MCF 10A (cell line): ENCODE results near the gene STOX2. TPM values are rescaled to one million over a fixed set of nuclear protein-coding genes. Genes with fewer than 3 reads are reported as not detected.

Experiments used
- BruUV-seq: library from RNA; stranded (reverse); fragments of 400-500 nt; replicated peaks from 2 replicates; lab custom pipeline; 2021; lab: Mats Ljungman, UMichigan
- CTCF ChIA-PET: fragments of 300-600 bp; sonication (Branson Sonifier 250); formaldehyde crosslinking; extraction: SDS; loops from one replicate; lab custom pipeline; 2021; ENCODE audit warnings: antibody characterized with exemption, inconsistent platforms; lab: Yijun Ruan, JAX
- POLR2A ChIA-PET: fragments of 300-600, 350-650 bp; sonication (Branson Sonifier 250); formaldehyde crosslinking; extraction: SDS; loops from one replicate; lab custom pipeline; 2020; ENCODE audit warnings: antibody characterized with exemption, inconsistent platforms; lab: Yijun Ruan, JAX
- DNase-seq: peaks from one replicate; pipeline ENCODE4 v3.0.0-alpha.2; 2018; ENCODE audit not compliant: unreplicated experiment
- H3K27ac Mint-ChIP-seq: one replicate; pipeline ENCODE4 v1.8.0; 2022; ENCODE audit warnings: mild to moderate bottlenecking, low read depth, mixed read lengths; ENCODE audit not compliant: unreplicated experiment
- H3K27me3 Mint-ChIP-seq: one replicate; pipeline ENCODE4 v1.8.0; 2022; ENCODE audit warnings: mixed read lengths; ENCODE audit not compliant: insufficient read depth, unreplicated experiment
- H3K36me3 Mint-ChIP-seq: one replicate; pipeline ENCODE4 v1.8.0; 2022; ENCODE audit warnings: mild to moderate bottlenecking, moderate library complexity, mixed read lengths; ENCODE audit not compliant: insufficient read depth, unreplicated experiment
- H3K4me1 Mint-ChIP-seq: one replicate; pipeline ENCODE4 v1.8.0; 2022; ENCODE audit warnings: mixed read lengths; ENCODE audit not compliant: insufficient read depth, unreplicated experiment
- H3K4me3 Mint-ChIP-seq: one replicate; pipeline ENCODE4 v1.8.0; 2022; ENCODE audit warnings: mild to moderate bottlenecking, moderate library complexity, mixed read lengths; ENCODE audit not compliant: unreplicated experiment
- H3K9me3 Mint-ChIP-seq: one replicate; pipeline ENCODE4 v1.8.0; 2022; ENCODE audit warnings: mixed read lengths; ENCODE audit not compliant: unreplicated experiment
- intact Hi-C: fragments of 100-400 bp; cut with micrococcal nuclease; formaldehyde crosslinking; loops from 2 replicates; pipeline ENCODE4 v1.14.1; 2022
- total RNA-seq: library from RNA; stranded (reverse); gene quantifications from 2 replicates; pipeline ENCODE4 v1.2.3, GENCODE V29; 2022
- TF ChIP-seq, protein P1 (sequence below): fragments of 200-600 bp; IDR thresholded peaks from one replicate; pipeline ENCODE4 v1.8.0; 2022; ENCODE audit warnings: antibody characterized with exemption, mild to moderate bottlenecking; ENCODE audit not compliant: unreplicated experiment

STOX2 gene
- total RNA-seq, 1 experiment from 2014 or later: 1.1 TPM

DNA sequence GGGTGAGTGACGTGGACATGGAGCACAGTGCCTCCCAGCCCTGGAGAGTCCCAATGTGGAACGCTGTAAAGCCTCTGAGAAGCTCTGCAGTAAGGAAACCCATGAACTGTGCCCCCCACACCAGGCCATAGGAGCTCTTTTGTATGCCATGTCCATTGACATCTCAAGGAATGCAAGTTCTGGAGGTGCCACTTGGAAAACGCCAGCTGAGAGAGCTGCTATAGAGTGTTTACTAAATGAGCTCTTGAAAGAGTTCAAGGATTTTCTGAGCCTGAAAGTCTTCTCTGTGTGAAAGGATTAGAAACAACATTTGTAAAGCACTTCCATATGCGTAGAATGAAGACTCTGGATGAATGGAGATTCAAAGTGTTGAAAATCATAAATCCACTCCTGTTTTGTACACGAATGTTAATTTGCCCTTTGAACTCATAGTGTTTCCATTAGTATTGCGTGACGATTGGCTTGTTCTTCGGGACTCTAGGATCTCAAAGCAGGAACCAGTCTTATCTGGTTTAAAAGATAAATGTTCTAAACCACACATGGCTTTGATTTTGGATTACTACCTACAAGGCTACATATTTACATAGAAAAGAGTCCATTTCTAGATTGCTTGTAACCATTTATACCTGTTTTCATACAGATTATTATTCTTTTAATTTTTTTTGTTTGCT, 41.8 kb upstream of the STOX2 start:
- Mint-ChIP-seq H3K4me1 (no peaks in the 10 kb centered on the region), H3K9me3 (no peaks in the 10 kb centered on the region), H3K36me3 (no peaks in the 10 kb centered on the region), H3K4me3 (no peak overlapping the region), H3K27me3 (peaks cover 11% of the 10 kb centered on the region), H3K27ac (no peak overlapping the region)
- ChIA-PET POLR2A (no interaction called here), CTCF (interaction anchor here (0.6 kb wide), 1 partner anchor 12 kb away, joined by 3 read pairs; no protein-coding TSS in a partner anchor)
- no peak for DNase-seq
- TF ChIP-seq, protein P1, sequence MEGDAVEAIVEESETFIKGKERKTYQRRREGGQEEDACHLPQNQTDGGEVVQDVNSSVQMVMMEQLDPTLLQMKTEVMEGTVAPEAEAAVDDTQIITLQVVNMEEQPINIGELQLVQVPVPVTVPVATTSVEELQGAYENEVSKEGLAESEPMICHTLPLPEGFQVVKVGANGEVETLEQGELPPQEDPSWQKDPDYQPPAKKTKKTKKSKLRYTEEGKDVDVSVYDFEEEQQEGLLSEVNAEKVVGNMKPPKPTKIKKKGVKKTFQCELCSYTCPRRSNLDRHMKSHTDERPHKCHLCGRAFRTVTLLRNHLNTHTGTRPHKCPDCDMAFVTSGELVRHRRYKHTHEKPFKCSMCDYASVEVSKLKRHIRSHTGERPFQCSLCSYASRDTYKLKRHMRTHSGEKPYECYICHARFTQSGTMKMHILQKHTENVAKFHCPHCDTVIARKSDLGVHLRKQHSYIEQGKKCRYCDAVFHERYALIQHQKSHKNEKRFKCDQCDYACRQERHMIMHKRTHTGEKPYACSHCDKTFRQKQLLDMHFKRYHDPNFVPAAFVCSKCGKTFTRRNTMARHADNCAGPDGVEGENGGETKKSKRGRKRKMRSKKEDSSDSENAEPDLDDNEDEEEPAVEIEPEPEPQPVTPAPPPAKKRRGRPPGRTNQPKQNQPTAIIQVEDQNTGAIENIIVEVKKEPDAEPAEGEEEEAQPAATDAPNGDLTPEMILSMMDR: no peak
- intact Hi-C loops: no loop called here
- BruUV-seq: no TSS peak

DNA sequence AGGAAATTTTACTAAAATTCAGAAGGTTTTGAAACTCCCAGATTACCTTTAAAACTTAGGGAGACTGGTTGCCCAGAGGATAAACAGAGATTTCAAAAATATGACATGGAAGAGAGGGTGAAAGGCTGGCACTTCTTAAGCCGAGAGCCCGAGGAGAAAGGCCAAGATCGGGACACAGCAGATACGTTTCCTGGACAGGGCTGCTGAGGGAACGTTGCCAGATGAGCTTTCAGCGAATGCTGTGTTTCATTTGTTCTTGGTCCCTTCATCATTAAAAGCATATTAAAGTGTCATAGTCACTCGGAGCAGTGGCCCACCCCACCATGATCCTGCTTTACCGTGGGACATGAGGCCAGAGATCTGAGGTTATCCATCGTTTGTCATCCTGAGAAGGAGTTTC, 37.9 kb upstream of the STOX2 start:
- H3K4me3 Mint-ChIP-seq: no peak overlapping the region
- no peak for DNase-seq
- CTCF ChIA-PET: interaction anchor here (0.6 to 1.8 kb wide), 4 partner anchors 14 to 301 kb away, joined by 3 to 5 read pairs (median 4); no protein-coding TSS in a partner anchor
- H3K9me3 Mint-ChIP-seq: no peaks in the 10 kb centered on the region
- intact Hi-C loops: no loop called here
- POLR2A ChIA-PET: no interaction called here
- H3K36me3 Mint-ChIP-seq: no peaks in the 10 kb centered on the region
- no peaks in the 10 kb centered on the region for H3K4me1 Mint-ChIP-seq
- TF ChIP-seq, protein P1: no peak
- H3K27me3 Mint-ChIP-seq: peaks cover 11% of the 10 kb centered on the region
- no TSS peak for BruUV-seq
- no peak overlapping the region for H3K27ac Mint-ChIP-seq

DNA sequence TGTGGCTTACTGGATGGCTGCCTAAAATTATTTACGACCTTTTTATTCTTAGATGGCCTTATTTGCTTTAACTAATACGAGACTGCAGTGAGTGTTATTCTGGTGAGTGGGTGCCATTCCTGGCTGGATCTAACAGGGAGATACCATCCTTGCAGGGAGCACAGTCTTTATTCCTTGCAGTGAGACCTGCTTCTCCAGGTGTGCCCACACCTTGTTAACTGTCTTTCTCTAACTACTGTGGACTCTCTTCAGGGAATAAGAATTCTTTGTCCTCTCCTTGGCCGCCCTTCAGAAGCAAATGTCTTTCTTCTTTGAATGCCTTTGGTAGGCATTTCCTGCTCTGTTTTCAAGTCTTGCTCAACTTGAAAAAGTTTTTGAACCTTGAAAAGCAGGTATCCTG, 34.1 kb upstream of the STOX2 start:
- no peak for DNase-seq
- POLR2A ChIA-PET: no interaction called here
- CTCF ChIA-PET: interaction anchor here (0.8 kb wide), 1 partner anchor 160 kb away, joined by 3 read pairs; no protein-coding TSS in a partner anchor
- BruUV-seq: no TSS peak
- H3K27ac Mint-ChIP-seq: no peak overlapping the region
- H3K9me3 Mint-ChIP-seq: no peaks in the 10 kb centered on the region
- H3K4me3 Mint-ChIP-seq: no peak overlapping the region
- no peaks in the 10 kb centered on the region for H3K36me3 Mint-ChIP-seq
- TF ChIP-seq, protein P1: no peak
- H3K27me3 Mint-ChIP-seq: no peaks in the 10 kb centered on the region
- peaks cover 1% of the 10 kb centered on the region for H3K4me1 Mint-ChIP-seq
- intact Hi-C loops: no loop called here

DNA sequence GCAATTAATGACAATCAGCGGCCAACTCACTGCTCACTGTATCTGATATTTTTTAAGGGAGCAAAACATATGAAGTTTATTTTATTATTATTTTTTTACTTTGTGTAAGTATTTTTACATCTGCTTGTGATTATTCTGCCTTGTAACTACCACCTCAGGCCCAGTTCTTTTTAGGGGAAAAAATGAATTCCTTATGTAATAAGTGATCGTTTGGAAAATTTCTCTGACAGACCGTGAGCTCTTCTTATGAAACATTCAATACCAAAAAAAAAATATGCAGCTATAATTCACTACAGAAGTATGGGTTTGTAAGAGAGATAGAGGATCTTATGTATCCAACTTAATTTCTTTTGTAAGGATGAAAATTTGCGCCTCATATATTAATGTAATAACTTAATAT, 33.5 kb upstream of the STOX2 start:
- no peak for DNase-seq
- peaks cover 7% of the 10 kb centered on the region for H3K4me1 Mint-ChIP-seq

More for the DNA sequence above, 33.5 kb upstream of the STOX2 start:
- TF ChIP-seq, protein P1: no peak
- CTCF ChIA-PET: interaction anchor here (0.8 kb wide), 1 partner anchor 161 kb away, joined by 3 read pairs; no protein-coding TSS in a partner anchor
- POLR2A ChIA-PET: interaction anchor here (0.7 kb wide), 1 partner anchor 114 kb away, joined by 3 read pairs; no protein-coding TSS in a partner anchor
- no TSS peak for BruUV-seq
- Mint-ChIP-seq H3K4me3 (no peak overlapping the region), H3K36me3 (no peaks in the 10 kb centered on the region), H3K9me3 (no peaks in the 10 kb centered on the region), H3K27ac (no peak overlapping the region), H3K27me3 (no peaks in the 10 kb centered on the region)
- intact Hi-C loops: no loop called here
